GM21528 (cell line): ENCODE results near the gene GPR32.
"Not testable (repeated sequence)": the region's sequence is repeated elsewhere in the genome, so short reads cannot be mapped to it uniquely, and the experiment has no call there.

Experiments
- ATAC-seq: cut with Tn5 transposase; IDR thresholded peaks from one replicate; pipeline ENCODE4 v1.9.1; 2021; ENCODE audit warnings: mild to moderate bottlenecking, moderate library complexity; ENCODE audit not compliant: unreplicated experiment, low FRiP score

Gene GPR32

GRCh38 chr19:50747141-50747540, 23.1 kb upstream of the GPR32 start:
- ATAC-seq, result not testable (repeated sequence)

GRCh38 chr19:50749490-50749889, 20.8 kb upstream of the GPR32 start:
- ATAC-seq, result no peak

GRCh38 chr19:50750010-50750409, 20.3 kb upstream of the GPR32 start:
- no peak for ATAC-seq

- no peak for ATAC-seq
These were observed 16.4 kb upstream of the GPR32 start for GRCh38 chr19:50753879-50754278.

- not testable (repeated sequence) for ATAC-seq
These were observed 14.0 kb upstream of the GPR32 start for GRCh38 chr19:50756244-50756643.

GRCh38 chr19:50757624-50758023, 12.6 kb upstream of the GPR32 start:
- not testable (repeated sequence) for ATAC-seq

GRCh38 chr19:50759076-50759475, 11.2 kb upstream of the GPR32 start:
- ATAC-seq, result not testable (repeated sequence)

- ATAC-seq, result no peak
These were observed 10.4 kb upstream of the GPR32 start for GRCh38 chr19:50759886-50760285.

GRCh38 chr19:50761501-50761900, 8.8 kb upstream of the GPR32 start:
- not testable (repeated sequence) for ATAC-seq

- not testable (repeated sequence) for ATAC-seq
These were observed 6.7 kb upstream of the GPR32 start for GRCh38 chr19:50763521-50763920.

- no peak for ATAC-seq
These were observed 5.9 kb upstream of the GPR32 start for GRCh38 chr19:50764409-50764808.

GRCh38 chr19:50766746-50767145, 3.5 kb upstream of the GPR32 start:
- not testable (repeated sequence) for ATAC-seq

GRCh38 chr19:50767263-50767662, 3.0 kb upstream of the GPR32 start:
- ATAC-seq, result not testable (repeated sequence)

- no peak for ATAC-seq
These were observed 2.0 kb upstream of the GPR32 start for GRCh38 chr19:50768277-50768676.

- ATAC-seq, result no peak
These were observed 624 bp downstream of the GPR32 start for GRCh38 chr19:50770888-50771287.

- no peak for ATAC-seq
These were observed 2.2 kb downstream of the GPR32 start for GRCh38 chr19:50772476-50772875.

GRCh38 chr19:50772912-50773311, 2.6 kb downstream of the GPR32 start:
- ATAC-seq, result not testable (repeated sequence)

- not testable (repeated sequence) for ATAC-seq
These were observed 3.2 kb downstream of the GPR32 start for GRCh38 chr19:50773454-50773853.

GRCh38 chr19:50776131-50776530, 5.9 kb downstream of the GPR32 start:
- no peak for ATAC-seq

- ATAC-seq, result no peak
These were observed 7.0 kb downstream of the GPR32 start for GRCh38 chr19:50777261-50777660.

- ATAC-seq, result no peak
These were observed 7.6 kb downstream of the GPR32 start for GRCh38 chr19:50777830-50778303.

GRCh38 chr19:50778906-50779430, 8.7 kb downstream of the GPR32 start:
- ATAC-seq, result no peak
